WTC11 (cell line): Measurements from ENCODE around the gene GHITM. TPM values are rescaled to one million over a fixed set of nuclear protein-coding genes. Genes with fewer than 3 reads are reported as not detected.
A peak's percentile ranks its signal among the peaks of the same experiment; 100 is the strongest.

Source experiments
- ATAC-seq: fragments of 200-7000 bp; cut with Tn5 transposase; 2 replicates; pipeline ENCODE4 v1.10.0; 2021; ENCODE audit warnings: mild to moderate bottlenecking, moderate library complexity
- CTCF ChIA-PET: fragments of 300-600 bp; sonication (Branson Sonifier 250); formaldehyde crosslinking; loops from one replicate; lab custom pipeline; 2021; ENCODE audit warnings: antibody characterized with exemption; lab: Charles Lee
- POLR2A ChIA-PET: fragments of 350-600 bp; sonication (Branson Sonifier 250); formaldehyde crosslinking; loops from one replicate; lab custom pipeline; 2021; ENCODE audit warnings: antibody characterized with exemption; lab: Charles Lee
- DNase-seq: peaks from one replicate; pipeline ENCODE4 v3.0.0; 2021; ENCODE audit warnings: low spot score
- H3K27ac Mint-ChIP-seq: 2 replicates; pipeline ENCODE4 v1.8.0; 2021; ENCODE audit warnings: mixed read lengths
- H3K27me3 Mint-ChIP-seq: 2 replicates; pipeline ENCODE4 v1.8.0; 2021; ENCODE audit warnings: low read depth, mild to moderate bottlenecking, moderate library complexity, mixed read lengths
- H3K36me3 Mint-ChIP-seq: 2 replicates; pipeline ENCODE4 v1.8.0; 2021; ENCODE audit warnings: mixed read lengths
- H3K4me1 Mint-ChIP-seq: 2 replicates; pipeline ENCODE4 v1.8.0; 2022; ENCODE audit warnings: mixed read lengths
- H3K4me3 Mint-ChIP-seq: 2 replicates; pipeline ENCODE4 v1.8.0; 2021; ENCODE audit warnings: mild to moderate bottlenecking, moderate library complexity, mixed read lengths
- H3K9me3 Mint-ChIP-seq: 2 replicates; pipeline ENCODE4 v1.8.0; 2021; ENCODE audit warnings: mixed read lengths
- ATF1 ChIP-seq: sonication (generic); formaldehyde crosslinking; IDR thresholded peaks from 2 replicates; pipeline ENCODE4 v1.8.1; 2023; ENCODE audit warnings: mild to moderate bottlenecking, moderate library complexity, missing genetic modification reagents
- ATF2 ChIP-seq: sonication (generic); formaldehyde crosslinking; IDR thresholded peaks from 2 replicates; pipeline ENCODE4 v1.8.1; 2022; ENCODE audit warnings: low read depth, missing genetic modification reagents, borderline replicate concordance
- E2F1 ChIP-seq: sonication (generic); formaldehyde crosslinking; IDR thresholded peaks from 2 replicates; pipeline ENCODE4 v1.8.0; 2022; ENCODE audit warnings: mild to moderate bottlenecking, missing genetic modification reagents
- GTF2I ChIP-seq: fragments of 250-450 bp; sonication (Bioruptor Pico); conservative IDR thresholded peaks from 2 replicates; pipeline ENCODE4 v1.4.0; 2021; ENCODE audit warnings: mild to moderate bottlenecking
- HMGA2 ChIP-seq: fragments of 250-450 bp; sonication (Bioruptor Pico); IDR thresholded peaks from 2 replicates; pipeline ENCODE4 v1.4.0; 2021; ENCODE audit warnings: mild to moderate bottlenecking, moderate library complexity
- HMGXB4 ChIP-seq: sonication (generic); formaldehyde crosslinking; IDR thresholded peaks from 2 replicates; pipeline ENCODE4 v1.8.1; 2023; ENCODE audit warnings: mild to moderate bottlenecking, moderate library complexity, missing genetic modification reagents
- NFATC4 ChIP-seq: fragments of 250-450 bp; sonication (Bioruptor Pico); IDR thresholded peaks from 2 replicates; pipeline ENCODE4 v1.9.0; 2021; ENCODE audit warnings: mild to moderate bottlenecking
- SMAD3 ChIP-seq: sonication (generic); formaldehyde crosslinking; IDR thresholded peaks from 2 replicates; pipeline ENCODE4 v1.8.0; 2022; ENCODE audit warnings: missing genetic modification reagents, mild to moderate bottlenecking, borderline replicate concordance
- TP53 ChIP-seq: sonication (generic); formaldehyde crosslinking; IDR thresholded peaks from 2 replicates; pipeline ENCODE4 v1.8.1; 2023; ENCODE audit warnings: mild to moderate bottlenecking, missing genetic modification reagents
- ZNF121 ChIP-seq: sonication (generic); formaldehyde crosslinking; IDR thresholded peaks from 2 replicates; pipeline ENCODE4 v1.8.0; 2023; ENCODE audit warnings: missing genetic modification reagents
- ZNF532 ChIP-seq: fragments of 250-450 bp; sonication (Bioruptor Pico); IDR thresholded peaks from 2 replicates; pipeline ENCODE4 v1.9.0; 2021; ENCODE audit warnings: mild to moderate bottlenecking, borderline replicate concordance
- ZNF671 ChIP-seq: fragments of 250-450 bp; sonication (Bioruptor Pico); IDR thresholded peaks from 2 replicates; pipeline ENCODE4 v1.8.0; 2021; ENCODE audit warnings: mild to moderate bottlenecking
- total RNA-seq: library from RNA; stranded (reverse); gene quantifications from 3 replicates; pipeline ENCODE4 v1.2.3, GENCODE V29; 2021
- TF ChIP-seq, protein P1 (sequence below): fragments of 200-600 bp; IDR thresholded peaks from 2 replicates; pipeline ENCODE4 v1.8.0; 2022; ENCODE audit warnings: antibody characterized with exemption
- TF ChIP-seq, protein P2 (sequence below): sonication (generic); formaldehyde crosslinking; IDR thresholded peaks from 2 replicates; pipeline ENCODE4 v1.8.1; 2023; ENCODE audit warnings: mild to moderate bottlenecking, missing genetic modification reagents
- TF ChIP-seq, protein P3 (sequence below): sonication (generic); formaldehyde crosslinking; IDR thresholded peaks from 2 replicates; pipeline ENCODE4 v1.8.1; 2023; ENCODE audit warnings: mild to moderate bottlenecking, missing genetic modification reagents

GHITM gene
- total RNA-seq, 1 experiment from 2014 or later: 97.6 TPM

DNA sequence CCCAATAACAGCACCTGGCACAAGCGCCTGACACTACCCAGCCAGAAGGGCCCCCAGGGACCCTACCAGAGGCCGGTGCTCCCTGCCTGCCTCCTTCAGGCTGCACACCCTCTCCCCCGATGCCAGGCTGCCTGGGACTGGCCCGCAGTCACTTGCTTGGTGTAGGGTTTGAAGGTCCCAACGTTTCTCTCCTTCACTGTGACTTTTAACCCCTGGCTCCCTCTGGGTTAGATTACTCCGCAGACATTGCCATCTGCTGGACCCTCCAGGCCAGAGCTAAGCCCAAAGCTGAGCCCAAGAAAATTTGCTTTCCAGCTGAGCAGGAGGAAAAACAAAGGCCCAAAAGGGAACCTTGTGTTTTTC lies 61.9 kb downstream of the GHITM start:
- Mint-ChIP-seq H3K4me1 (no peaks in the 10 kb centered on the region; the same call in 1 of the 2 replicates), H3K27ac (no peak overlapping the region), H3K36me3 (no peaks in the 10 kb centered on the region), H3K4me3 (no peak overlapping the region), H3K9me3 (no peaks in the 10 kb centered on the region), H3K27me3 (peaks cover 15% of the 10 kb centered on the region)
- ChIA-PET CTCF (interaction anchor here (1.0 to 9.2 kb wide), 8 partner anchors 13 to 142 kb away, joined by 3 to 75 read pairs (median 6); partner anchors contain the start of gene GHITM), POLR2A (interaction anchor here (0.6 kb wide), 1 partner anchor 175 kb away, joined by 4 read pairs; no protein-coding TSS in a partner anchor)
- TF ChIP-seq E2F1 (CRISPR knock-in tag): no peak
- no peak for TF ChIP-seq HMGXB4 (CRISPR knock-in tag)
- no peak for TF ChIP-seq GTF2I (CRISPR knock-in tag)
- no peak for TF ChIP-seq HMGA2
- no peak for TF ChIP-seq ZNF121 (CRISPR knock-in tag)
- TF ChIP-seq, protein P1, sequence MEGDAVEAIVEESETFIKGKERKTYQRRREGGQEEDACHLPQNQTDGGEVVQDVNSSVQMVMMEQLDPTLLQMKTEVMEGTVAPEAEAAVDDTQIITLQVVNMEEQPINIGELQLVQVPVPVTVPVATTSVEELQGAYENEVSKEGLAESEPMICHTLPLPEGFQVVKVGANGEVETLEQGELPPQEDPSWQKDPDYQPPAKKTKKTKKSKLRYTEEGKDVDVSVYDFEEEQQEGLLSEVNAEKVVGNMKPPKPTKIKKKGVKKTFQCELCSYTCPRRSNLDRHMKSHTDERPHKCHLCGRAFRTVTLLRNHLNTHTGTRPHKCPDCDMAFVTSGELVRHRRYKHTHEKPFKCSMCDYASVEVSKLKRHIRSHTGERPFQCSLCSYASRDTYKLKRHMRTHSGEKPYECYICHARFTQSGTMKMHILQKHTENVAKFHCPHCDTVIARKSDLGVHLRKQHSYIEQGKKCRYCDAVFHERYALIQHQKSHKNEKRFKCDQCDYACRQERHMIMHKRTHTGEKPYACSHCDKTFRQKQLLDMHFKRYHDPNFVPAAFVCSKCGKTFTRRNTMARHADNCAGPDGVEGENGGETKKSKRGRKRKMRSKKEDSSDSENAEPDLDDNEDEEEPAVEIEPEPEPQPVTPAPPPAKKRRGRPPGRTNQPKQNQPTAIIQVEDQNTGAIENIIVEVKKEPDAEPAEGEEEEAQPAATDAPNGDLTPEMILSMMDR: no peak
- no peak for TF ChIP-seq TP53 (CRISPR knock-in tag)
- no peak for TF ChIP-seq SMAD3 (CRISPR knock-in tag)
- TF ChIP-seq ATF1: no peak
- TF ChIP-seq, protein P2, sequence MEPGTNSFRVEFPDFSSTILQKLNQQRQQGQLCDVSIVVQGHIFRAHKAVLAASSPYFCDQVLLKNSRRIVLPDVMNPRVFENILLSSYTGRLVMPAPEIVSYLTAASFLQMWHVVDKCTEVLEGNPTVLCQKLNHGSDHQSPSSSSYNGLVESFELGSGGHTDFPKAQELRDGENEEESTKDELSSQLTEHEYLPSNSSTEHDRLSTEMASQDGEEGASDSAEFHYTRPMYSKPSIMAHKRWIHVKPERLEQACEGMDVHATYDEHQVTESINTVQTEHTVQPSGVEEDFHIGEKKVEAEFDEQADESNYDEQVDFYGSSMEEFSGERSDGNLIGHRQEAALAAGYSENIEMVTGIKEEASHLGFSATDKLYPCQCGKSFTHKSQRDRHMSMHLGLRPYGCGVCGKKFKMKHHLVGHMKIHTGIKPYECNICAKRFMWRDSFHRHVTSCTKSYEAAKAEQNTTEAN (CRISPR knock-in tag): no peak
- TF ChIP-seq, protein P3, sequence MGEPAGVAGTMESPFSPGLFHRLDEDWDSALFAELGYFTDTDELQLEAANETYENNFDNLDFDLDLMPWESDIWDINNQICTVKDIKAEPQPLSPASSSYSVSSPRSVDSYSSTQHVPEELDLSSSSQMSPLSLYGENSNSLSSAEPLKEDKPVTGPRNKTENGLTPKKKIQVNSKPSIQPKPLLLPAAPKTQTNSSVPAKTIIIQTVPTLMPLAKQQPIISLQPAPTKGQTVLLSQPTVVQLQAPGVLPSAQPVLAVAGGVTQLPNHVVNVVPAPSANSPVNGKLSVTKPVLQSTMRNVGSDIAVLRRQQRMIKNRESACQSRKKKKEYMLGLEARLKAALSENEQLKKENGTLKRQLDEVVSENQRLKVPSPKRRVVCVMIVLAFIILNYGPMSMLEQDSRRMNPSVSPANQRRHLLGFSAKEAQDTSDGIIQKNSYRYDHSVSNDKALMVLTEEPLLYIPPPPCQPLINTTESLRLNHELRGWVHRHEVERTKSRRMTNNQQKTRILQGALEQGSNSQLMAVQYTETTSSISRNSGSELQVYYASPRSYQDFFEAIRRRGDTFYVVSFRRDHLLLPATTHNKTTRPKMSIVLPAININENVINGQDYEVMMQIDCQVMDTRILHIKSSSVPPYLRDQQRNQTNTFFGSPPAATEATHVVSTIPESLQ (CRISPR knock-in tag): no peak
- no peak for TF ChIP-seq ZNF532 (CRISPR knock-in tag)
- no peak for TF ChIP-seq ZNF671 (CRISPR knock-in tag)
- TF ChIP-seq NFATC4 (CRISPR knock-in tag): no peak
- TF ChIP-seq ATF2 (CRISPR knock-in tag): no peak
- ATAC-seq (peak; percentile 60), DNase-seq (no peak)
